Omental fat pad (tissue), 4 donors: ENCODE measurements around the gene PAK3. TPM values are rescaled to one million over a fixed set of nuclear protein-coding genes. Genes with fewer than 3 reads are reported as not detected.

Source experiments
- ATAC-seq: fragments of 150-250 bp; one replicate; pipeline ENCODE4 v1.9.1; 2016; ENCODE audit warnings: mild to moderate bottlenecking, moderate library complexity; ENCODE audit not compliant: low FRiP score
- DNase-seq: peaks from one replicate; pipeline ENCODE4 v3.0.0-alpha.2; 2019; ENCODE audit warnings: low spot score
- total RNA-seq, 4 donors: library from RNA; depleted of rRNA; stranded (reverse); fragments of >200 nt; gene quantifications; one replicate each; pipeline ENCODE4 v1.1.0, GENCODE V29; 2016
- TF ChIP-seq, protein P1 (sequence below), 3 donors: fragments of 450-650 bp; IDR thresholded peaks; one replicate each; pipeline ENCODE4 v1.5.1; 2016 to 2017; ENCODE audit warnings: antibody characterized with exemption in 3 of 3, mild to moderate bottlenecking in 3 of 3, moderate library complexity in 2 of 3

The PAK3 gene
- total RNA-seq, 4 donors from 2014 or later: 0.72 to 2.7 (median 1.5) TPM

DNA sequence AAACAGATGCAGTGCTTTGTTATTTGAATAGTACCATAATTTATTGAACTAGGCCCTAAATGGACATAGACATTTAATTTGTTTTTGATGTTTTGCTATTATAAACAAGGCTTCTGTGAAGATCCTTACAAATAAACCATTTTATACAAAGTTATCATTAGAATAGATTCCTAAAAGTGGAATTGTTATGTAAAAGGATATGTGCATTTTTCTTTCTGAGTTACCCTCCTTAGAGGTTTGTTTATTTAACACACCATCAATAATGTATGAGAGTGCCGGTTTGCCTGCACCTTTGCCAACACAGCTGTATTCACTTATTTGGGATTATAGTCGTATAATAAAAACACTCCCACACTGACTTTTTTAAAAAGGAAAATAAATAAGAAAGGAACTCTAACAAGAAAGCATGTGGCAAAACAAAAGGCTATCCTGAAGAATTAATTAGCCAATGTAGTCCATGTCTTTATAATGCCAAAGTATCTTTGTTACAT, 84.8 kb downstream of the PAK3 start:
- ATAC-seq (no peak), DNase-seq (no peak)
- TF ChIP-seq, protein P1, sequence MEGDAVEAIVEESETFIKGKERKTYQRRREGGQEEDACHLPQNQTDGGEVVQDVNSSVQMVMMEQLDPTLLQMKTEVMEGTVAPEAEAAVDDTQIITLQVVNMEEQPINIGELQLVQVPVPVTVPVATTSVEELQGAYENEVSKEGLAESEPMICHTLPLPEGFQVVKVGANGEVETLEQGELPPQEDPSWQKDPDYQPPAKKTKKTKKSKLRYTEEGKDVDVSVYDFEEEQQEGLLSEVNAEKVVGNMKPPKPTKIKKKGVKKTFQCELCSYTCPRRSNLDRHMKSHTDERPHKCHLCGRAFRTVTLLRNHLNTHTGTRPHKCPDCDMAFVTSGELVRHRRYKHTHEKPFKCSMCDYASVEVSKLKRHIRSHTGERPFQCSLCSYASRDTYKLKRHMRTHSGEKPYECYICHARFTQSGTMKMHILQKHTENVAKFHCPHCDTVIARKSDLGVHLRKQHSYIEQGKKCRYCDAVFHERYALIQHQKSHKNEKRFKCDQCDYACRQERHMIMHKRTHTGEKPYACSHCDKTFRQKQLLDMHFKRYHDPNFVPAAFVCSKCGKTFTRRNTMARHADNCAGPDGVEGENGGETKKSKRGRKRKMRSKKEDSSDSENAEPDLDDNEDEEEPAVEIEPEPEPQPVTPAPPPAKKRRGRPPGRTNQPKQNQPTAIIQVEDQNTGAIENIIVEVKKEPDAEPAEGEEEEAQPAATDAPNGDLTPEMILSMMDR (IDR thresholded peaks at IDR 0.05): no peak

DNA sequence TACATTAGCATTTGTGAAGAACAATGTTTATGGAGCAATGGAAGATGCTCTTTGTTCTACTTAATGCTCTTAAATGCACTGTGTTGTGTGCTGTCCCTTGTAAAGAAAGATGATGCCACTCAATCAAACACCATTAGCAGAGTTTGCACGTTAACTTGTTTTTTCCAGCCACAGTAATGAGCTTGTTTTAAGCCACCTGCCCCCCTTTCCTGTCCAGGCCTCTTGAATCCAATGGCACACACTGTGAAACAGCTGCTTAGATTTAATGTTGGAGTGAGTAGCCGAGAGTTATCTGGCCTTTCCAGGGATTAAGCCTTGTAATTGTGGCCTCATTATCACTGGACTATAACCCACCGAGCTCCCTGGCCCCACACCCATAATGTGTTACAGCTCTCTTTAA, 86.0 kb downstream of the PAK3 start:
- TF ChIP-seq, protein P1 (IDR thresholded peaks at IDR 0.05): no peak
- ATAC-seq (no peak), DNase-seq (no peak)

DNA sequence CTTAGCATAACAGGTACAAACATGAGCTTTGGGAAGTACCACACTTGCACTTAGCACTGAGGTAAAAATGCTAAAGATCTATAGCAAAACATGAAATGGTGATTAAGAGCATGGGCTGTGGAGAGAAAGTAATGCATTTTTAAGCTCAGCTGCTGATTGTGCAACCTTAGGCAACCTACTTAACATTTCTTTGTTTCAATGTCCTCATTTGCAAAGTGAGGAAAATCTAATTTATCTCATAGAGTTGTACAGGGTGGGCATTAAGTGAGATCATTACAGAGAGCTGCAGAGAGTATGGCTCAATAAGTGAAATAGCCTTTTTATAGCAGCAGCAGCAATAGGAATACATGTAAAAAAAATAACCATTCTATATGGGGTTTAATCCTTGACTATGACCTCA, 87.0 kb downstream of the PAK3 start:
- TF ChIP-seq, protein P1 (IDR thresholded peaks at IDR 0.05): no peak
- ATAC-seq: no peak

DNA sequence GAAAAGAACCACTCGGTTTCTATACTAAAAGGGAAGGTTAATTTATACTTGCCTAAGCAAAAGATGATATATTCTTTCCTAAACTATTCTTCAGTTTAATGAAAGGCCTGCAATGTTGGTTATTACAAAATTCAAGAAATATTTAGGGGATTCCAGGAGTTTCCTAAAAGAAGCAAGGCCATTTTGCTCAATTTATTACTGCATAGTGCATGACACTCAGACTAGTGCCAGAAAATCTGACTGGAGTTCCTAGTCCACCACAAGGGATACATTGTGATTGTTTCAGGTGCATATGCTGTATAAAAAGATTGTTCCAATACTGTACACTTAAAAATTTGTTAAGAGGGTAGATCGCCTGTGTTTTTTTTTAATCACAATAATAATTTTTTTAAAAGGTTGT, 95.6 kb downstream of the PAK3 start:
- ATAC-seq: no peak
- TF ChIP-seq, protein P1 (IDR thresholded peaks at IDR 0.05): no peak
- no peak for DNase-seq

More for the DNA sequence above, 87.0 kb downstream of the PAK3 start:
- no peak for DNase-seq

DNA sequence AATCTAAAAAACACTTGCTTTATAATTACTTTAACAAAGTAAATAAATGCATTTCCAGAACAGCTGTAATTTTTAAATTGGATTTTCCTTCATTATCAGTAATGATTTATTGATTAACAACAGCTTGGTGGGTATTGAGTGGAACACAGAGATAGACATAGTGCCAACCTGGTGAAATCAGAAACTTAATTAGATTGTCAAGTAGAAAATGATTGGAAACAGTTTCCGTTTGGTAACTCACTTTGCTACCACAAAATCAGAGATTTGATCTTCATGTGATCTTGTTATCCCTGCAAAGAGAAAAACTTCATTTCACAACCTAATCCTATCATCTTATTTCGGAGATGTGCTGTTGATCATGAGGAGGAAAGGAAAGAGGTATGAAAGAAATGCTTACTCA, 103.5 kb downstream of the PAK3 start:
- ATAC-seq (no peak), DNase-seq (no peak)
- TF ChIP-seq, protein P1 (IDR thresholded peaks at IDR 0.05): no peak

DNA sequence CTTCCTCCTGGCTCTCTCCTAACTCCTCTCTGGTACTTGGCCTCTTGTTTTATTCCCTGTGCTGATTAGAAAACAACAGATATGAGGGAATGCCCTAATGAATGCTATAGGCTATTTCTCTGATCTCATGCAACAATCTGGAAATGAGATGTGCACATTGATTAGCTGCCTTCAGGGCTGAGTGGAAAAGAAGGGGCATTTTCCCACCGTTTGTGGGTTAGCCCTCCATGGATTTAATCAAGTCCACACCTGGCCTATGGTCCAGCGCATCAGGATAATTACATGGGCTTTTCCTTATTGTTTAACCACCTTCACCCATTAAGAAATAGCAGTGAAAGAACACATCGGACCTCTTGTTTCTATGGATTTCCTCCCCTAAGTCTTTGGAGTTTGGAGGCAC, 104.3 kb downstream of the PAK3 start:
- TF ChIP-seq, protein P1 (IDR thresholded peaks at IDR 0.05): no peak
- DNase-seq (no peak), ATAC-seq (no peak)

DNA sequence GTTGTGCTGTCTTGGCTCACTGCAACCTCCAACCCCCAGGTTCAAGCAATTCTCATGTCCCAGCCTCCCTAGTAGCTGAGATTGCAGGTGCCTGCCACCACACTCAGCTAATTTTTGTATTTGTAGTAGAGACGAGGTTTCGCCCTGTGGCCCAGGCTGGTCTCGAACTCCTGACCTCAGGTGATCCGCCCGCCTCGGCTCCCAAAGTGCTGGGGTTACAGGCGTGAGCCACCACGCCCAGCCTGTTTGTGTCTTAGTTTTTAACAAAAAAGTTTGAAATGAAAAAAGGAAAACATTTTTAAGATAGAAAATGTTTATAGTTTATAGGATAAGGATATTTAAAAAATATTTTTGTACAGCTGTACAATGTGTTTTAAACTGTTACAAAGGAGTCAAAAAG, 111.9 kb downstream of the PAK3 start:
- TF ChIP-seq, protein P1 (IDR thresholded peaks at IDR 0.05): no peak
- no peak for ATAC-seq
- DNase-seq: no peak
